Ureter (tissue), 1 donor: ENCODE measurements around the gene RAB6A. TPM values are rescaled to one million over a fixed set of nuclear protein-coding genes. Genes with fewer than 3 reads are reported as not detected.

Experiments used
- DNase-seq: peaks from one replicate; pipeline ENCODE4 v3.0.0-alpha.2; 2020; ENCODE audit warnings: low spot score
- total RNA-seq: library from RNA; stranded (reverse); gene quantifications from one replicate; pipeline ENCODE4 v1.2.4, GENCODE V29; 2023
- donor health status: DM: yes; HTN: yes; CAD: no.

The RAB6A gene
- total RNA-seq, 1 donor from 2014 or later: 121 TPM

DNA sequence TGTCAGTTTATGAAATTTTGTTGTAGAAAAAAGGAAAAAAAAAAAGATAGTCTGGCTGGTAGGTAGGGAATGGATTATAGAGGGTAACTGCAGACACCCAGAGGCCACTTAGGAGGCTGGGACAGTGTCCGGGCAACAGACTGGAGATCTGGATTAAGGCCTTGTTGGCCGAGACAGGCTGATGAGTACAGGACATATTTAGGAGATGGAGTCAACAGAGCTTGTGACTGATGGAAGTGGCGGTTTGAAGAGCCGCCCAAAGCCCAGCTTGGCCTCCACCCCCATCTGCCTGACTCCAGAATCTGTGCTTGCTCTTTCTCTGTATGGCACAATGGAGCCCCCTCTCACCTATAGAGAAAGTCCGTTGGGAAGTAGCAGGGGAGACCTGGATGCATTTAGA, 106.9 kb downstream of the RAB6A start:
- DNase-seq: no peak

DNA sequence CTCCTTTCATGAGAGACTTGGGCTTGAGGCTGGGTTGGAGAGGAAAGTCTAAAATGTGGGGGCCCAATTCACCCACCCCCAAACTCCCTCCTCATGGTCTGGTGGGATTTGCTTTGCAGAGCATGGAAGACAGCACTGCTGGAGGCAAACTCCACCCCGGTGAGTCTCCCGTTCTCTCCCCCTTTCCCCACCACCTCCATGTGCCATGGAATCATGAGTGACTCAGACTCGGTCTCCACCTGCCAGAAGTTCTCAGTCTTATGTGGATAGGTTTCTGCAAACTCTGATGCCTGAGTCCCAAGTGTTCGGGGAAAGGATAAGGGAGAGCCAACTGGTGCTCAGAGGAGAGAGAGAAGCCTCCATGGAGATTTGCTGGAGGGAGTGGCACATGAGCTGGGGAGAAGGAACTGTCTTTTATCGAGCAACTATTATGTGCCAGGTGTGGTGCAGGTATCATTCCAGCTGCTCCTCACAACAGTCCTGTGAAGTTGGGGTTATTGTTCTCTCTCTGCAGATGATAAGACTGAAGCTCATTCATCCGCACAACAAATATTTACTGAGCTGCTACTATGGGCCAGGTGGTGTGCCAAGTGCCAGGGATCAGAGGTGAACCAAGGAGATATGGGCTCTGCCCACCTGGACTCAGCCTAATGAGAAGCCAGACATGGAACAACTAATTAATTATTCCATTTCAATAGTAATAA, 107.9 kb downstream of the RAB6A start:
- DNase-seq: no peak

DNA sequence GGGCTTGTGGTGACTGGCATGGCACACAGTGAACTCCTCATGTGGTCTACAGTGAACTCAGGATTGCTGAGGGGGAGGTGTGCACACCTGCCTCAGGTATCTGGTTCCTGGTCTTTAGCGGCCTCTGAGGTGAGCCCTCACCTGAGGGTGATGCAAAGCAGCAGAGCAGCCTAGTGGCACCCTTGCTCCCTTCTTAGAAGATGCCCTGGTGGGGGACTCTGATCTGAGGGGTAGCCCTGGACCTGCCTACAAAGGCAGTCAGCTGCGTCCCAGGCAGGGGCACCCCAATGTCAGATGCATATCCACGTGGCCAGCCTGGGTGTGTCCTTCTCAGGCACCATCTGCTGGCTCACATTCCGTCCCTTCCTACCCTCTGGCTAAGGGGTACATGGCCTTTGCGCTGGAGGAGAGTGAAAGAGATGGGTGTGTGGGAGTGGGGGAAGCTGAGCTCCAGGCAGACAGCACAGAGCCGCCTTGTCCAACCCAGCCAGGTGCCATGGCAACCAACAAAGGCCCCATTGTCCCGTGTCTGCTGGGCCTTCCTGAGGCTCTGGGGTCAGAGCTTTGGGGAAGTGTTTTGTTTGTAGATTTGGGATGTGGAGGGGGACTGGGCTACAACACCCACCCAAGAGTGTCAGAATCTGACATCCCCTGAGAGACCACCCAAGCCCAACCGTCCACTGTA, 108.7 kb downstream of the RAB6A start:
- no peak for DNase-seq

DNA sequence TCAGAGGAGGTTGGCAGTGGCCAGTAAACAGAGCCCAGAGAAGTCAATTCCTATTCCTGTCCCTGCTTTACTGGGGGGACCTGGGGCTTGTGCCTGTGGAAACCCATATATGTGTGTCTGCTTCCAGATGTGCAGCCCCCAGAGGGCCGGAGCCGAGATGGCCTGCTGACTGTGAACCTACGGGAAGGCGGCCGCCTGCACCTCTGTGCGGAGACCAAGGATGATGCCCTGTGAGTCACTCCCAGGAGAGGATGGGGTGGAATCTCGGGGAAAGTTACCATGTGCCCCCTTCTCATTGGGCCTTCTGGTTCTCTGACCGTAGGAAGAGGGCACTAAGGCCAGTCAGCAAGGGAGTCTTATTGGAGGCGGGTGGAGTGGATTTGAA, 109.2 kb downstream of the RAB6A start:
- no peak for DNase-seq

DNA sequence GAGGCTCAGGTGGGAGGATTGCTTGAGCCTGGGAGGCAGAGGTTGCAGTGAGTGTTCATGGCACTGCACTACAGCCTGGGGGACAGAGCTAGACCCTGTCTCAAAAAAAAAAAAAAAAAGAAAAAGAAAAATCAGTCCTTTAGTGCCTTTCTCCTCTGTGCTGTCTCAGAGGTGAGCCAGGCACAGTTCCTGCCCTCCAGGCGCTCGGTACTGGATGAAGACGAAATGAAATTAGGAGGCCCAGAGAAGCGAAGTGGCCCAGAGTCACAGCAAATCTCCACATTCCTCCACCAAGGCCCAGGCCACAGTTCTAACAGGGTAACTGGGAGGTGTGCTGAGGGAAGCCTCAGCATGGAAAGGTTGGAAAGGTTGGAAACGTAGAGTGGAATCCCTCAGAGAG, 109.6 kb downstream of the RAB6A start:
- DNase-seq: no peak

DNA sequence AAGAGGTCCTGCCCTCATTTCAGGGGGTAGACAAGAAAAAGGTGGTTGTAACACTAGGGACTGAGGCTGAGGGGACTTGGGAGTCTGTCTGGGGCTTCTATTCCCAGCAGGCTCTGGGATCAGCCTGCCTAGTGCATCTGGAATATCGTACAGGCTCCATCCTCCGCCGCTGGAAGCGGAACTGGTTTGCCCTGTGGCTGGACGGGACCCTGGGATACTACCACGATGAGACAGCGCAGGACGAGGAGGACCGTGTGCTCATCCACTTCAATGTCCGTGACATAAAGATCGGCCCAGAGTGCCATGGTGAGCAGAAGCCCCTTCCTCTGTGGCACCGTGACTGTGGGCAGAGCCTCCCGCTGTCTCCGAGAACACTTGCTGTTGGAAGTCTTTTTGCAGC, 110.5 kb downstream of the RAB6A start:
- DNase-seq: no peak

DNA sequence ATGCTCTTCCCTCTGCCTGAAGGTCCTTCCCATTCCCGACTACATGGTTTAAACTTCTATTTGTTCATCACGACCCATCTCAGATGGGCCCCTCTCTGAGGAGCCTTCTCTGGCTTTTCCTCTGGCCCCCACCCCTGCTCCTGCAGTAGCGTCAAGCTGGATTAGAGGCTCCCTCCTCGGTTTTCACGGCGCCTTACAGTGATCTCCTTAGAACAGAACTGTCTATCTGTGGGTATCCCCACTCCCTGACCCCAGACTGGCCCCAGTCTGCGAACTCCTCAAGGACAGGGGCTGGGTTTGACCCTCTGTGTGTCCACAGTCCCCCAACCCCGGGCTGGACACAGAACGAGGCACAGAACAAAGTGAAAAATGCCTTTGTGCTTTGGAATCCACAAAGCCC, 111.7 kb downstream of the RAB6A start:
- no peak for DNase-seq

DNA sequence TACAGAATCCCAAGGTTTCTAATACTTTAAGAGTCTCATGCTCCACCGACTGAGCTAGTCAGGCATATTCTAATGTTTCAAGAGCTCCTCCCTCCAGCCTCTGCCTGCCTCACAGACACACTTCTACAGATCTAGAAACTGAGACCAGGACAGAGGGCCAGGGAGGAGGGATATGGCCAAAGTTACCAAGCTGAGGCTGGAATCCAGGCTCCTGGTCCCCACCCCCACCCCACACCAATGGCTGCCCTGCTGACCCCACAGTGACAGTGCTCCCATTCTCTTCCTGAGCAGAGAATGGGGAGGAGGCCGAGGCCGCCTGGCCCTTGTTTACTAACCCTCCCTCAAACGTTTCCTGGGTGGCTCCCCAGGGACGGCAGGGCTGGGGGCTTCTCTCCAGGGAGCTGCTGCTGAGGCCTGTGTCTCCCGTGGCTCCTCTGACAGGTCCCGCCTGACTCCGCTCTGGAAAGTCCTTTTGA, 112.3 kb downstream of the RAB6A start:
- DNase-seq: no peak

DNA sequence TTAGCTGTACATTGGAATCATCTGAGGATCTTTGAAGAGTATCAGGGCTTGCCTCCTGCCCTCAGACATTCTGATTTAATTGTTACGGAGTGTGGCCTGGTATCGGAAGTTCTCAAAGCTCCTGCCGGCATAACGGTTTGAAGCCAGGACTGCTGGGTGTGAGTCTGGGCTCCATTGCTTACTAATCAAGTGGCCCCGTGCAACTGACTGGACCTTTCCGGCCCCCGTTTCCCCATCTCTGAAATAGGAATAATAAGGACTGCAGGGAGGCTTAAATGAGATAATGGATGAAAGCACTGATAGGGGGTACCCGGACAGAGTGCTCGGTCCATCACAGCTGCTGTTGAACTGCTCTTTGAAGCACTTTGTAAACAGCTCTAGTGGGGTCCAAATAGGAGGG, 112.8 kb downstream of the RAB6A start:
- no peak for DNase-seq

DNA sequence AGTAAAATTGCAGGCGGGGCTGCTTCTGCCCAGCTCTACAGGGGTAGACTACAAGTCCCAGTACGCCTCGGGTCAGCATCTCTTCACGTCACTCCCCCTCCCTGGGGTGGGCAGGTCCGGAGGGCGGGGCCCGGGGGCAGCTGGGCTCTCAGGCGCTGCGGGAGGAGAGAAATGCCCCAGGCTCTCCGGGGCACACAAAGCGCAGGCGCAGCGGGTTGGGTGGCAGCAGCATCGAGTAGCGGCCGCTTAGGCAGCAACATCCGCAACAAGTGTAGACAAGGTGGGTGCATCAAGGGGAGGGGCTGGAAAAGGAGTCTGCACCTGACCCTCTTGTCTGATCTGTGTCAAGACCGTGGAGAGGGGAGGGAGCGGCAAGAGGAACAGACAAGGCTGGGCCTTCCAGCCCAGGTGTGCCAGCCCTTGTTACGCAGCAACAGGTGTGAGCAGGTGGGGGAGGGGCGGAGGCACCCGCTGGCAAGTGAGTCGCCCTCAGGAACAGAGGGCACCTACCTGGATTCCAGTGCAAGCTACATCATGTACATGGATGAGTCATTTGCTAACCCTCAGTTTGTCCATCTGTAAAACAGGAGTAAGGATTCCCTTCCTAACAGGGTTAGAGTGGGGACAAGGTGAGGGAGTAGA, 113.3 kb downstream of the RAB6A start:
- peak; percentile 92 for DNase-seq

DNA sequence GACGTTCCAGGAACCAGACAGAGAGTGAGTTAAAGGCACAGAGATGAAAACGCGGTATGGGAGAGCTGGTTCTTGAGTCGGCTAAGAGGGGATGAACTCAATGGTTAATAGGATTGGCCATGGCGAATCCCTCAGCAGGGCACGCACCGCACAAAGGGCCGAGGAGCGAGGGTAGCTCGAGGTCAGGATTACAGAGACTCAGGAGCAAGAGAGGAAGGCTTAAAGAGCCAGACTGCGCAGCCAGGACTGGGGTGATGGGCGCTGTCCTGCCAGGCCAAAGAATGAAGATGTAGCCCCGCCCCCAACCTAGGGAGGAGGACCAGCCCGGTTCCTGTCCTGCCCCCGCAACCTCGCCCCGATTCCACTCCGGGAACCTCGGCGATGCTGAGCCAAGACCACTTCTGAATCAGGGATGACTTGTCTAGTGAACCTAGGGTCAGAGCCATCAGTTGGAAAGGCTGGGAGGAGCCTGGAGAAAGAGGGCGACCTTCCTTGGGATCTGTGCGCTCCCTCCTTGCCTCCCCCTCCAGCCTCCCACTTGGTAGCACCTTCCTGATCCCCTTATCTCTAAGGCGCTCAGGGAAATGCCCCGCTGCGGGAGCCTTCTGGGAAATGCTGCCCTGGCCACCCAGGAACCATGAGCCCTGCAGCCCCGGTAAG, 114.8 kb downstream of the RAB6A start, which contains the start of gene PLEKHB1:
TSS of gene PLEKHB1 (plus strand) at position 610 of the 660 bp plus-strand sequence. CDS start at position 638, 28 bp downstream.
- no peak for DNase-seq

DNA sequence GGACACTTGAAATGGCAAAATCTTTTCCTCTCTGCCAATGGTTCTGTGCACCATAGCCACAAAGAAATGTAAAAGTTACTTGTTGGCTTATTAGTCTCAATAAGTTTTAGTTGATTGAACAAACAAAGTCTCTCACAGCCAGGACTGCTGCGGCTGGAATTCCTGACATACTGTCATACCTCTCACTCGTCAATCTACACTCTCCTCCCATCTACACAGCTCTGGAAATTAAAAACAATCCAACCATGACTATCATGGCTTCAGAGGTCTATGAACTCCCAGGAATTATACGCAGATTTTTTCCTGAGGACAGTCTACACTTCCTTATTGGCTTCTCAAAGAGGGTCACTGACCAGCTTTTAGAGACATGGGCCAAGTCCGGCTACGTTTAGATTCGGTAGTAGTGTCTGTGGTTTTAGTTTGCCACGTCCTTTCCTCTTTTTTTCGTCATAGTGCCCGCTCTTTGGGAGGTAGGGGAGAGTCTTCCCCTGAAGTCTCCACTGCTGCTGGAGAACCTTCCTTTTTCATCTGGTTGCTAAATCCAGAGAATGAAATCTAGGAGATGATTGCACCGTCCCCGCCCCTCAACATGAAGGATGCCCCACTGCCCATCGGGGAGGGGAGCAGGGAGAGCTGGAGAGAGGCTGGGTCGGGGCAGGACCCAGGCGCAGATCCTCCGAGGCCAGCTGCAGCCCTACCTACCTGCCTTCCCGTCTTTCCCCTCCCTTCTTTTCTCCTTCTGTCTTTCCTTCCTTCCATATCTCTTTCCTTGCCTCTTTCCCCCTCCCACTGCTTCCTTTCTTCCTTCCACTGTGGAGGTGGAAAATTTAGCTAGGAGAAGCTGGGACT, 115.5 kb downstream of the RAB6A start:
- DNase-seq: no peak

DNA sequence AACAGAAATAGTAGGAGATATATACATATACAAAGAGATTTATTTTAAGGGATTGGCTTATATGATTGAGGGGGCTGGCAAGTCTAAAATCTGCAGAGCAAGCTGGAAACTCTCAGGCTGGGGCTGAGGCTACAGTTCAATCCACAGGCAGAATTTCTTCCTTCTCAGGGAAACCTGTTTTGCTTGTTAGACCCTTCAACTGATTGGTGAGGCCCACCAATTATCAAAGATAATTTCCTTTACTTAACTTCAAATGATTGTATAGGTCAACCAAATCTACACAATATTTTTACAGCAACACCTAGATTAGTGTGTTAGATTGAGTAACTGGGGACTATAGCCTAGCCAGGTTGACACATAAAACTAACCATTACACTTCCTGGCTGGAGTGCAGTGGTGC, 119.2 kb downstream of the RAB6A start:
- no peak for DNase-seq

DNA sequence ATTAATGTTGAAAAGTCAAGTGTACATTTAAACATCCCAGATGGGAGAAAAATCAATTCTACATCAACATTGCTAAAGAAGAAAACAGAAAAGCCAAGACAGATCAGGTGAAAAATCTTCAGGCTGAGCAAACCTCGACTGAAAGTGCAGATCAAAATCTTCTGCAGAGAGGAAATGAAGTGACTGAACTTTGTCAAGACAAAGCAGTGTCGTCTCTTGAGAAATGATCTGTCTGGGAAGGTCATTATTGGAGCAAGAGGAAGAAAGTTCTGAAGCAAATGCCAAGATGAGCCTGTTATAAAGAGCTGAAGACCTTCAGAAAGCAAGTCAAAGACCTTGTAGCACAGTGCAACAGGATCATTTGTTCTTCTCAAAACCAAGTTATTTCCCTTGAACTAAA, 120.3 kb downstream of the RAB6A start:
- DNase-seq: no peak

DNA sequence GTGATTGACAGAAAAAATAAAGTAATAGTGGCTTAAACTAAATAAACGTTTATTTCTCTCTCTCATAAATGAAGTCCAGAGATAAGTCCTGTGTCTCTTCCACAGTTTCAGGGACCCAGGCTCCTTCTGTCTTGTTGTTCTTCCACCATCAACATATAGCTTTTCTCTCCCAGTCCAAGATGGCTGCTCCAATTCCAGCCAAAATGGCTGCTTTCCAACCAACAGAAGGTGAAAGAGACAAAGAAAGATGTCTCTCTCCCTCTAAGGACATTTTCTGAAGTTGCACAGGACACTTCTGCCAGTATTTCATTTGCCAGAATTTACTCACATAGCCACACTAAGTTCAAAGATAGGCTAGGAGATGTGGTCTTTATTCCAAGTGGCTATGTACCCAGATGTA, 123.9 kb downstream of the RAB6A start:
- DNase-seq: no peak

DNA sequence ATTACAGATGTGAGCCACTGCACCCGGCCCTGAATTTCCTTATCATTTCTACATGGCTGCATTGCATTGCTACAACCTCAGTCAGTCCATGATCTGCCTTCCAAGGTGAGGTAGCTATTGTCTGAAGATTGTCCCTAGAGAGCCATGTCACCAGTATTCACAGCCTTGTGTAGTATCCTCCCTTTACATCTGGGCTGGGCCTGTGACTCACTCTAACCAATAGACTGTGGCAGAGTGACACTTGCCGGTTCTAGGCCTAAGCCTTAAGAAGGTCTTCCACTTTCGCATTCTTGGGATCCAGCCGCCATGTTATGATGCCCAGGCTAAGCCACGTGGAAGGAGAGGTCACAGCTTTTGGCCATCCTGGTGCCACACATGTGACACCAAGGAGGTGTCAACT, 124.6 kb downstream of the RAB6A start:
- DNase-seq: no peak

DNA sequence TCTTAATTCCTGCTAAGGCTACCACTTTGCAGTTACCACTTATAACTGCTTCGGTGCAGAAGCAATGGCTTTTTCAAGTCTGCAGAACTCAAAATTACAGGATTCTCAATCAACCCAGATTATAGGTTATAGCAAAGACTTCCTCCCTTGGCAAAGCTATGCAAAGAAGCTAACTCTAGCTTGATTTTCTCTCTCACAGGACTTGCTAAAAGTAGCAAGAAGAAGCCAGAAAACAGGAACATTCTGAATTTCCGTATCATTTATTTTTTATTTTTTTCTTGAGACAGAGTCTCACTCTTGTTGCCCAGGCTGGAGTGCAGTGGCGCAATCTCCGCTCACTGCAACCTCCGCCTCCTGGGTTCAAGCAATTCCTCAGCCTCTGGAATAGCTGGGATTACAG, 125.2 kb downstream of the RAB6A start:
- DNase-seq: no peak

DNA sequence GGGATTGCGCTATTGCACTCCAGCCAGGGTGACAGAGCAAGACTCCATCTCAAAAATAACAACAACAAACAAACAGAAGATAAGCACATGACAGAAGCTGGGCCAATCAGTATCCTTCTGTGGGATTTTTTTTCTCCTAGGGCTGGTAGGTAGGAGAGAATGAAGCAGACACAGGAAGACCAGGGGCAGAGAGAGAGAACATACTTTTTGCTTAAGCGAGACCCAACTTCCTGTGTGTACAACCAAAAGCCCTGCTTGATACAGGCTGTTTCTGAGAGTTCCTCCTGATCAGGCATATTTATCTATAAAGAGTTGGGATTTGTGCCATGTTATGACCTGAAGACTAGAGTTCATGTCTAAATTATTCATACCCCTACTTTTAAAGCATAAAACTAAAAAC, 126.9 kb downstream of the RAB6A start:
- DNase-seq: no peak

DNA sequence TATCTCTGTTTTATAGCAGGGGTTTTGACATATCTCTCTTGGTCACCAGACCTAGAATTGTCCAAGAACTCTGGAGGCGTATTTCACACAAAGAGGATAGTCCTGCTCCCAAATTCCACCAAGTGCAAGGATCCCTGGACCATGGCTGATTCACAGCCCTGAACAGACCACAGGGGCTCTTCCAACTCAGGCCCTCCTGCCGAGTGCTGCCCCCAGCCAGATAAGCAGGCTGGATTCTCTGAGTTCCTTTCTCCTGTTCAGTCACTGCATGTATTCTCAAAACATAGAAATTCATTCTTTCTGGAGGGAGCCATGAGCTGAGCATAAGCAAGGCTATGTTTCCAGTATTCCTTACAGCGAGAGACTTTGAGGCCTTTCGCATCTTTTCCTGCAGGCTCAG, 127.9 kb downstream of the RAB6A start:
- DNase-seq: no peak

DNA sequence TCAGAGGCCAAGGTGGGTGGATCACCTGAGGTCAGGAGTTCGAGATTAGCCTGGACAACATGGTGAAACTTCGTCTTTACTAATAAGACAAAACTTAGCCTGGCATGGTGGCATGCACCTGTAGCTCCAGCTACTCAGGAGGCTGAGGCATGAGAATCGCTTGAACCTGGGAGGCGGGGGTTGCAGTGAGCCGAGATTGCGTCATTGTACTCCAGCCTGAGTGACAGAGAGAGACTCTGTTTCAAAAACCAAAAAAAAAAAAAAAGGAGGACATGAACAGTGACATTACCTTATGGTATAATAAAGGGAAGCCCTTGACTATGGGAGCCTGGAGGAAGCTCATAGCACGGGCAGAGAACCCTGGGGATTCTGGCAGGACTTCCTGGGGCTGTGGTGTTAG, 131.0 kb downstream of the RAB6A start:
- DNase-seq: no peak

DNA sequence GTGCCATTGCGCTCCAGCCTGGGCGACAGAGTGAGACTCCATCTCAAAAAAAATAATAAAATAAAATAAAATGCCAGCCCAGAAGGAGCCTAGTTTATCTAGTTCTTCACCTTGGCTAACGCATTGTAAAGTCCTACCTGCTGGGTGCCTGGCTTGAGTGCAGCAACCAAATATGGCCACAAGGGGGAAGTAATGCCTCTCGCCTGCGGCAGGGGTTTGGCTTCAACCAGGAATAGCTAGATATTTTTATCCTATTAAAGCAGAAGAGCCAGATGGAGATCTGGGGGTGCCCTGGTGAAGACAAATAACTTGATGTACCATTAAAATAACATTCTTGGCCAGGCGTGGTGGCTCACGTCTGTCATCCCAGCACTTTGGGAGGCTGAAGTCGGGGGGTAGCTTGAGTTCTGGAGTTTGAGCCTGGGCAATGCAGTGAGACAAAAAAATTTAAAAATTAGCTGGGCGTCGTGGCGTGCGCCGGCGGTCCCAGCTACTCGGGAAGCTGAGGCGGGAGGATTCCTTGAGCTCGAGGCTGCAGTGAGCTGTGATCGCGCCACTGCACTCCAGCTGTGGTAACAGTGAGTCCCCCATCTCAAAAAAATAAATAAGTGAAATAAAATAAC, 135.1 kb downstream of the RAB6A start:
- DNase-seq: peak; percentile 82
